Skeletal muscle satellite cell (primary cell): ENCODE measurements around the gene TMPRSS13.

Experiments
- H3K27me3 ChIP-seq: 2 replicates; pipeline ENCODE4 v1.7.0; 2013; ENCODE audit warnings: low read length; ENCODE audit not compliant: control insufficient read depth, insufficient read depth
- H3K36me3 ChIP-seq: 2 replicates; pipeline ENCODE4 v1.7.0; 2013; ENCODE audit warnings: mild to moderate bottlenecking, control low read depth, low read length; ENCODE audit not compliant: insufficient read depth
- H3K4me1 ChIP-seq: 2 replicates; pipeline ENCODE4 v1.7.0; 2013; ENCODE audit warnings: low read length; ENCODE audit not compliant: control insufficient read depth, insufficient read depth
- H3K4me2 ChIP-seq: 2 replicates; pipeline ENCODE4 v1.7.0; 2013; ENCODE audit warnings: mild to moderate bottlenecking, low read length
- H3K4me3 ChIP-seq: 2 replicates; pipeline ENCODE4 v1.7.0; 2013; ENCODE audit warnings: low read length
- H3K9ac ChIP-seq: 2 replicates; pipeline ENCODE4 v1.7.0; 2013; ENCODE audit warnings: mild to moderate bottlenecking, low read depth, low read length, moderate library complexity
- H3K9me3 ChIP-seq: replicated peaks from 2 replicates; pipeline ENCODE4 v1.7.0; 2013; ENCODE audit warnings: mild to moderate bottlenecking, control low read depth, low read length

Gene TMPRSS13

DNA sequence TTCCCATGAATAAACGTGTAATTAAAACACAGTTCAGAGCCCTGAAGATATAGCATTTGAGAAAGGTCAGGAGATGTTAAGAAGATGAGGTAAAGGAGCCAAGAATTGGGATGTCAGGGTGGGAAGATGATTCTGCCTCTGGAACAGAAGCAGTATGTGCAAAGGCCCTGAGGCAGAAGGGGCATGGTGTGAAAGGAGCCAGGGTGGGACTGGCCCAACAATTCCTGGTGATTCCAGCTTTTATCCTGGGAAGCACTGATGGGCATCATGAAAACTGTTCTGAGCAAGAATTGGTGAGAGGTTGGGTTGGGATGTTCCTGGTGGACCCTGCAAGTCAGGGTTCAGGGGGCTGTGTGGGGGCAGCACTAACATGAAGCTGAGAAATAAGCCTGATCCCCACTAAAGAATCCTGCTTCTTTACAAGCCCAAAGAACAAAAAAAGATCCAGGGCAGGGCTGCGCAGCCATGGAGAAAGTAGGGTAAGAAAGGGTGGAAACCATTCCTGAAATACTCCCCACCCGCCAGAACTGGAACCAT, 50.2 kb downstream of the TMPRSS13 start:
- Histone ChIP-seq H3K9me3 (no peaks in the 10 kb centered on the region), H3K36me3 (no peaks in the 10 kb centered on the region), H3K4me1 (no peaks in the 10 kb centered on the region), H3K4me2 (no peak overlapping the region), H3K27me3 (peaks cover 73% of the 10 kb centered on the region), H3K9ac (no peak overlapping the region), H3K4me3 (no peak overlapping the region)

DNA sequence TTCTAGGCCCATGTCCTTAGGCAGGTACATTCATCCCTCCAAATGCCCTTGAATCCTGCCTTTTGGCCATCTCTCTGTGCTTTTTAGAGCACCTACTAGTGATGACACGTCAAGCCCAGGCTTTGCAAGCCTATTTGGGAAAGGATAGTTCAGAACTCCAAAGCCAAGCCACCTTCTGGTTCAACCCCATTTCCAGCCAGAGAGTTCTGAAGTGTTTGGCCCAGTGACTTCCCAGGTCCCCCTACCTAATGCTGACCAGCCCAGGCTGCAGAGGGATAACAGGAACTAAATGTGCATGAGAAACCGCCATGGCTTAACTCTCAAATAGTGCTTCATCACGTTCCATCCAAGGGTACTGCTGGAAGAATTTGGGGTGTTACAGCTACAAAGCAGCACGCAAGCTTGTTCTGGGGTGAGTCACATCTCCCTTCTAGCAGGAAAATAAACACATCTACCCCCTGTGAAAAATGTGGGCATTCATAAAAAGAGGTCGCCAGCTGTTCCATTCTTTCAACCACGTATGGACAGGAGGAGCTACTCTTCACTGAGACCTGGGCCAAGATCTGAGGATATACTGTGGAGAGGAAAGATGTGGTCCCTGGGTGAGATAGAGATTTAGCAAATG, 50.8 kb downstream of the TMPRSS13 start:
- H3K4me2 ChIP-seq: no peak overlapping the region
- H3K4me1 ChIP-seq: no peaks in the 10 kb centered on the region
- no peak overlapping the region for H3K4me3 ChIP-seq
- H3K27me3 ChIP-seq: peaks cover 78% of the 10 kb centered on the region
- no peaks in the 10 kb centered on the region for H3K36me3 ChIP-seq
- H3K9ac ChIP-seq: no peak overlapping the region
- no peaks in the 10 kb centered on the region for H3K9me3 ChIP-seq

DNA sequence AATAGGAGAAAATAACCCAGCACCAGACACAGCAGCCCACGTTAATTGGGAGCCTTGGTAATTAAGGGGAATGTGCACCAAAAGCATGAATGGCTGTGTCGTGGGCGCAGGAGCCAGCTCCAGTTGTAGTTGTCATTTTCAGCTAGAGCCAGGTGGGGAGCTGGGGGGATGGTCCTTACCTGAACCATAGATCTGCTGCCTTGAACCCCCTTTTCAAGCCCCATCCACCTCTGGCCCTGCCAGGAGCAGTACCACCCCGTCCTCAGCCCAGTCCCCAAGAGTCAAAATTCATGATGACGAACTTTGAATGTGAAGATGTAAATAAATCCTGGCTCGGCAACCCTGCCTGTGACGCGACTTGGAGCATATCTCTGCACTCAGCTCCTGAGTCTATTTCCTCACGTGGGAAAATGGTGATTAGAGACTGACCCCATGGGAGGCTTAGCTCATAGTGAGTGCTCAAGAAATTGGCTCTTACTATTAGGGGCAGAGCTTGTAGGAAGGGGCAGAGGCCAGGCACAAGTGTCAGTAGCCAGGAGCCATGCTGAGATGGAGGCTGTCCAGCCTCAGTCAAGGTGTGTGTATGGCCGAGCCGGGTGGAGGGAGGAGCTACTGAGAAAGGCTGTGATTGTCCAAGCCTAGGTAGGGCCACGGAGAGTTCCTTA, 52.0 kb downstream of the TMPRSS13 start:
- no peaks in the 10 kb centered on the region for H3K9me3 ChIP-seq
- peaks cover 82% of the 10 kb centered on the region for H3K27me3 ChIP-seq
- H3K4me1 ChIP-seq: no peaks in the 10 kb centered on the region
- H3K9ac ChIP-seq: no peak overlapping the region
- peak overlapping the region; percentile 41 for H3K4me2 ChIP-seq
- no peak overlapping the region for H3K4me3 ChIP-seq
- no peaks in the 10 kb centered on the region for H3K36me3 ChIP-seq

DNA sequence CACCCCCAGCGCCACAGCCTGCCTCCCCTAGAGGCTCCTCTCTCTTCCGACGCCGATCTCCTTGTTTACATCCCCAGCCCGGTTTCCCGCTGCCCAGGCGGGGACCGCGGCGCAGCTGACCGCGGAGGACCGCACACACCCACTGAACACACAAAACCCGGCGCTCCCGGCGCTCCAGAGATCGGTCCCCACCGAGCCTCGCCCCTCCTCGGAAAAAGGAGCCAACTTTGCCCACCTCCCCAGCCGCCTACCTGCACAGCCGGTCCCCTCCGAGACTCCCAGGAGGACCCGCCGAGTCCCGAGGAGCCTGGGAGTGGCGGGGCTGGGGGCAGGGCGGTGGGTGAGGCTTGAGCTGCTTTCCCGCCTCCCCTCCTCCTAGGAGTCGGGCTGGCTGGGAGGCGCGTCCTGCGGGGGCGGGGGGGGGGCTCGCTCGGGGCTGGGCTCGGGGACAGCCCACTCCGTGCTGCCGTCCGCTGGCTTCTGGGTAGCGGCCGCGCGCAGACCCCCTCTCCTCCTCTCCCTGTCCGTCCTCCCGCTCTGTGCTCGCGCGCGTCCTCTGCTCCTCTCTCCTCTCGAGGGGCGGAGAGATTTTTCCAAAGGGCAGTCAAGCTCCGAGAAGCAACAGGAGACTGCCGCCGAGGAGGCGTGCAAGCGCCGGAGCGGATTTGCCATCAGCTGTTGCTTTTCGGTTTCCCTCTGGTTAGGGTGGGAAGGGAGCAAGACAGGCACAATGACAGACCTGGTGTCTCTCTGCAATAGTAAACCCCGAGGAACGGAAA, 52.7 kb downstream of the TMPRSS13 start, which contains the start of gene FXYD6:
Gene FXYD6 (minus strand): TSS at position 318 of the 779 bp plus-strand sequence. CDS start 33,882 bp downstream, outside the sequence.
- peaks cover 89% of the 10 kb centered on the region for H3K27me3 ChIP-seq
- no peak within 1 kb of the TSS for H3K4me3 ChIP-seq
- no peaks in the 10 kb centered on the region for H3K9me3 ChIP-seq
- H3K9ac ChIP-seq: no peak within 1 kb of the TSS
- H3K4me2 ChIP-seq: peak within 1 kb of the TSS; percentile 41
- H3K36me3 ChIP-seq: no peaks in the 10 kb centered on the region
- H3K4me1 ChIP-seq: no peaks in the 10 kb centered on the region

DNA sequence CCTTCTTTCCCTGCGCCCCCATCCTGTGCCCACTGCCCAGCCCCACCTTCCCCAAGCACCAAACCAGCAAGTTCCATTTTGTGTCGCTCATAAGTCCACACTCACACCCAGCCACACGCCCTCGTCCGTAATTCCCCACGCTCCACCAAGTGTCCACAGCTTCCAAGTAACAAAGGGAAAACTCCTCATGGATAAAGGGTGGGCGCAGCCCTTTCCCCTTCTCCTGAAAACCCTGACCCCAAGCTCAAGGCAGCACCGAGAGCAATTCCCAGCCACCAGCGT, 53.2 kb downstream of the TMPRSS13 start:
- Histone ChIP-seq H3K9ac (no peak overlapping the region), H3K9me3 (no peaks in the 10 kb centered on the region), H3K4me3 (no peak overlapping the region)

DNA sequence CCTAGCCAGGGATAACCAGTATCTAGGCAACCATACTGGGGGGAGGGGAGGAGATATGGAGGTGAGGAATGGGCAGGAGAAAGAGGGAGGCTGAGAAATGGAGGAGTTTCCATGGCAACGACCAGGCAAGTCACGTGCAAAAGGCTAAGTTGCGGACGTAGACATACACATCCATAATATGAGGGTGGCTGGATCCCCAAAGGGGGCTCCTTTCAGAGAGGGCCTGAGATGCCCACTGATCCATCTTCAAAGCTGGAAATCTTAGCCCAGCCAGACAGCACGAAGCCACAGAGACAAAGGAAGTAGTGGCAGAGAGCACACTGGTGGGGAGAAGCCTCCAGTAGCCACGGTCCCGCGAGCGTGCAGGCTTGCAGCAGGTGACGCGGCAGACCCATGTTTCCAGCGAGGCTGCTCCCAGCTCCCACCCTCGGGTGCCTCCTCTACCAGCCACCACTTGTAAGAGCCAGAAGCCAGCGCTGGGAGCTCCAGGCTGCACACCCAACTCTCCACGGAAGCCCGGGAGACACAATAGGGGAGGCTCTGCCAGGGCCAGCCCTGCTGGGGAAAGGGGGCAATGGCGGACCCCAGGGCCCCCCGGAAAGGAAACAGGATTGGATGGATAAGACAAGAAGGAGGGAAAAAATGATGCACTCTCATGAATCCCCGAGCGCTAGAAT, 53.7 kb downstream of the TMPRSS13 start:
- H3K4me1 ChIP-seq: no peaks in the 10 kb centered on the region
- no peak overlapping the region for H3K4me3 ChIP-seq
- no peak overlapping the region for H3K9ac ChIP-seq
- H3K27me3 ChIP-seq: peaks cover 88% of the 10 kb centered on the region
- no peaks in the 10 kb centered on the region for H3K9me3 ChIP-seq
- H3K36me3 ChIP-seq: no peaks in the 10 kb centered on the region
- H3K4me2 ChIP-seq: no peak overlapping the region

More for the DNA sequence above, 53.2 kb downstream of the TMPRSS13 start:
- H3K27me3 ChIP-seq: peaks cover 87% of the 10 kb centered on the region
- no peak overlapping the region for H3K4me2 ChIP-seq
- H3K4me1 ChIP-seq: no peaks in the 10 kb centered on the region
- no peaks in the 10 kb centered on the region for H3K36me3 ChIP-seq

DNA sequence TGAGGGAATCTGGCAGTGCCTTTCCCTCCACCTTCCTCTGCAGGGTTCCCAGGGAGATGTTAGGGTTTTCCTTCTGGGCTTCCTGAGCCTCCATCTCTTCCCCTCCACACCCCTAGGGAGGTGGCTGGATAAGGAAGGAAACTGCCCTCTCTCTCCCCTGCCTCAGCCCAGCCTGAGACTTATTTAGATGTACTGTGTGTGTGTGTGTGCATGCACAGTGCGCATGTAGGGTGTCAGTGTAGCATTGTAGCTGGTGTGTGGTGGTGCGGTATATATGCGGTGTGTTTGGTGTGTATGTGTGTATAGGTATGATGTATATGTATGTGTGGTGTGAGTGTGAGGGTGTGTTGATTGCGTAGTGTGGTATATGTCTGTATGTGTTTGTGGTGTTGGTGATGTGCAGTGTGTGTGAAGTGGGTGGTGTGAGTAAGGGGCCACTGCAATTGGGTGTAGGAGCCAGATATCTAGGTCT, 54.3 kb downstream of the TMPRSS13 start:
- no peak overlapping the region for H3K9ac ChIP-seq

DNA sequence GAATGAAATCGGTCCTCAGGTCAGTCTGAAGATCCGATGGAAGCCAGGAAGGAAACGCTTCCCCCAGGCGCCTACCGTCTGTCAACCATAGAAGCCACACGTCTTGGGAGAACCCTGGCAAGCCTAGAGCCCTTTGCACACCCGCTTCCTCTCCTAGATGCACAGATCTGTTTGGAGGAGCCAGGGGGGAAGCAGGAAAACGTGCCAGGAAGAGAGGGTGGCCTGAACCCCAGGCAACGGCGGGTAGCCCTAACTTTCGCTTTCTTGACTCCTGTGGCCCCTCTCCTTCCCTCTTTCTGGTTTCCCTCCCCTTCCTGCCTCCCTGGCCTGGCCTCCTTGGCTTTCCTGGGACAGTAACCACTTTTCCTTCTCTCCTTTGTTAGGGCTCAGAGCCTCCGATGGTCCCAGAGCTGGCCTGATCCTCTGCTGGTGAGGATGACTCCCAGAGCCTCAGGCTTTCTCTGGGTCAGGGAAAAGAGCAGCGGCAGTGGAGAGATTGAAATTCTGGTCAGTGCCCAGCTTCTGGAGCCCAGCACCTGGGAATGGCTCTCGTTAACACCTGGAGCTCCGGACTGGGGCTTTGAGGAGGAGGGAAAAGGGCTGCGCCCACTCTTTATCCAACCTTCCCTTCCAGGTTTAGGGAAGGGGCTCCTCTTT, 54.8 kb downstream of the TMPRSS13 start:
- Histone ChIP-seq H3K9ac (no peak overlapping the region), H3K9me3 (no peaks in the 10 kb centered on the region), H3K4me2 (no peak overlapping the region), H3K4me3 (no peak overlapping the region), H3K4me1 (no peaks in the 10 kb centered on the region), H3K36me3 (no peaks in the 10 kb centered on the region), H3K27me3 (peaks cover 87% of the 10 kb centered on the region)

More for the DNA sequence above, 54.3 kb downstream of the TMPRSS13 start:
- H3K4me2 ChIP-seq: no peak overlapping the region
- H3K36me3 ChIP-seq: no peaks in the 10 kb centered on the region
- H3K9me3 ChIP-seq: no peaks in the 10 kb centered on the region
- no peak overlapping the region for H3K4me3 ChIP-seq
- H3K4me1 ChIP-seq: no peaks in the 10 kb centered on the region
- H3K27me3 ChIP-seq: peaks cover 87% of the 10 kb centered on the region

DNA sequence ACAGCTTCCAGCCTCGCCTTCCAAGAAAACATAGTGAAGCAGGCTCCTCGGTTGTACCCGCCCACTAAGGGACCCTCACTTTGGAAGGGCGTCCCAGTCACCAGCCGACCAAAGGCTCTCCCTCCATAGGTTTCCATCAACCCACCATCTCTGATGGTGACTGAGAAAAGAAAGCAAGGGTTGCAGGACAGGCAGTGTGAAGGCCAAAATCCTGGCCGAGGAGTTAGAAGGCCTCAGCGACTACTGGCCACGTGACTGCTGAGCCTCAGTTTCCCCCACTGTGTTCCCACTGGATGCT, 55.4 kb downstream of the TMPRSS13 start:
- H3K4me3 ChIP-seq: no peak overlapping the region
- peaks cover 87% of the 10 kb centered on the region for H3K27me3 ChIP-seq
- no peak overlapping the region for H3K4me2 ChIP-seq
- H3K9ac ChIP-seq: no peak overlapping the region
- no peaks in the 10 kb centered on the region for H3K4me1 ChIP-seq
- no peaks in the 10 kb centered on the region for H3K9me3 ChIP-seq
- no peaks in the 10 kb centered on the region for H3K36me3 ChIP-seq

DNA sequence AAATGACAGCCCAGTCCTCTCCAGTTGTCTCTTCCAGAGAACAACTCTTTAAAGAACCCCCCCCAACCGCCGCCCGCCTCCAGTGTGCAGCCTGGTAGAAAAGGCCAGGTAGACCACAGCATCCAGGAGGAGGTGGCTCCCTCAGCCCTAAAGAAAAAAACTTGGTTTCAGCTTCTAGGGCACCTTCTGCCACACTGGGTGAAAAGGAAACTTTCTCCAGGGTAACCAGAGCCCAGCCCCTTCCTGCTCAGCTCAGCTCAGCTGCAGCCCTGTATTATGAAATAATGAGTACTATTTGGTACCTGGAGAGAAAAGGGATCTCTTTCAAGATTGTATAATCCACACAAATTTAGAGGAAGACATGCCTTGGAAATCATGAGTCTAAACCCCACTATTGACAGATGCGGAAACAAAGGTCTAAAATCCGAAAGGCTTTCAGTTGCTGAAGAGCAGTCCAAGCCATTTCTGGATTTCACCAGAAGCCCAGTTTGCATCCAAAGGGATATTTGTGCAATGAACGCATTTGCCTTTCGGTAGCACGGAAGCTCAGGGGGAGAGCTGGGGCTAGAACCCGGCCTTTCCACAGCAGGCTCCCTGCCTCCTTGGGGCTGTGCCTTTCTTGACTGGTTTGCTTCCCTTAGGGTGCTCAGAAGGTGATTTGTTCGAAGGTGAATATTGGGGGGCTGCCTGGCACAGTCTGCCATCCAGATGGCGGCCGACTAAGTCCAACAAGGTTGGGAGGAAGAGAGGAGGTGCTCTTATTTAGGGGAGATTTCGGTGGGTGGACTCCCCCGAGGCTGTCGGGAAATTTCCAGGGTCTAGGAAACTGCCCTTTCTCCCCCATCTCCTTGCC, 56.0 kb downstream of the TMPRSS13 start:
- Histone ChIP-seq H3K4me1 (no peaks in the 10 kb centered on the region), H3K36me3 (no peaks in the 10 kb centered on the region), H3K9me3 (no peaks in the 10 kb centered on the region), H3K27me3 (peaks cover 89% of the 10 kb centered on the region), H3K9ac (no peak overlapping the region), H3K4me3 (no peak overlapping the region), H3K4me2 (no peak overlapping the region)
